Measurements from ENCODE around the gene PRKG1.

Gene PRKG1

DNA sequence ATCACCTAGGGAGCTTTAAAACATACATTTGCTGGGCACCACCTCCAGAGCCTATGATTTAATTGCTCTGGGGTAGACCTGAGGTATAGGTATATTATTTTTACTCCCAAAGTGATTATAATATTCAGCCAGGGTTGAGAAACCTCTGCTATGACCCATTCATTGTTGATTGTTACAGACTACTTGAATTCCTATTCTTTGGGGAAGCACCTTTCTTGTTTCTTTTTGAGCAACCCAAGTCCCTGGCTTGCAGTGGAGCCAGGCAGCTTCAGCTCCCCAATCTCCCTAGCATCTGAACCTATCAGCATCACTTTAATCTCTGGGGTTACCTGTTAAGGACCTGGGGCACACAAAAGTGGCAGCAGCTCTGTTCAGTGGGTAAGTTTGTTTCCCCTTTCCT lies 8.6 kb downstream of the PRKG1 start:
- H3K36me3 Mint-ChIP-seq (ENCODE audit: low read depth), result no peaks in the 10 kb centered on the region
- DNase-seq (ENCODE audit: low spot score), result no peak
- no peaks in the 10 kb centered on the region for H3K9me3 Mint-ChIP-seq
- no peaks in the 10 kb centered on the region for H3K4me1 Mint-ChIP-seq (ENCODE audit: low read depth)
- no peak overlapping the region for H3K27ac Mint-ChIP-seq
- no peak overlapping the region for H3K4me3 Mint-ChIP-seq
- no peaks in the 10 kb centered on the region for H3K27me3 Mint-ChIP-seq (ENCODE audit: low read depth)

DNA sequence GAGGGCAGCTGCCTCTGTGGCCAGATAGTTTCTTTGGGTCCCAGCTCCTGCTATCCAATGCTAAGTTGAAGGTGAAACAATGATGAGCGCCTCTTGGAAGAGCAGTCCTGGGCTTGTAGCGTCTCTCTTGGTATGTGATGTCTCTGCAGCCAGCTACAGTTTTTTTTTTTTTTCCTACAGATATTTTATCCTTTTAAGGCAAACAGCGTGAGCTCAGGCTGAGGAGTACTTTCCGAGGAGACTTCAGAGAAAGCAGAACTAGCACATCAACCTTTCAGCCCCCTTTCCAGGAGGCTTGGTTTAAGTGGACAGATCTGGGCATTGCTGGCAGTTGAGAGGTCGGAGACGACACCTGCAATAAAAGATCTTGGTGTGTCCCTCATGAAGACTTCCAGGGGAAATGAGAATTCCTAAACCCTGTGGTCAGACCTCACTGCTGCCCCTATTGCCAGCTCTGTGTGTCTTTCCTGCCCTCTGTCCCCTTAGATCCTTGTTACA lies 9.1 kb downstream of the PRKG1 start:
- Mint-ChIP-seq H3K36me3 (ENCODE audit: low read depth) (no peaks in the 10 kb centered on the region), H3K9me3 (no peaks in the 10 kb centered on the region), H3K27me3 (ENCODE audit: low read depth) (no peaks in the 10 kb centered on the region), H3K27ac (no peak overlapping the region), H3K4me1 (ENCODE audit: low read depth) (no peaks in the 10 kb centered on the region), H3K4me3 (no peak overlapping the region)
- DNase-seq (ENCODE audit: low spot score), result no peak

DNA sequence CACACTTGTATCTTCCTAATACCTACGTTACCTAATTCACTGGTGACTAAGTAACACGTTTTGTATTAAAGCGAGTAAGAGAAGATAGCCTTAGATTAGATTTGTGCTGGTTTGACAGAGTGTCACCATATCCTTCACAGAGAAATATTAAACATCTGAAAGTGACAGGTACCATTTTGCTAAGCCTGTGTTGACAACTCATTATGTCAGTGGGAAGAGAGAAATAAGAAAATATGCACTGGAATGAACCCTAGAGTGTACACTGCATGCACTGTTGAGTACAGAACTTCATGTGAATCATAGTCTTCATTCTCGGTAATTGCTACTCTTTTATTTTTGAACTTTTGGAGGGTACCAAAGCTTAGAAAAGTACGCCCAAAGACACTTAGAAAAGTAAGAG lies 10.9 kb downstream of the PRKG1 start:
- Mint-ChIP-seq H3K27ac (no peak overlapping the region), H3K36me3 (ENCODE audit: low read depth) (no peaks in the 10 kb centered on the region), H3K4me1 (ENCODE audit: low read depth) (no peaks in the 10 kb centered on the region), H3K4me3 (no peak overlapping the region), H3K27me3 (ENCODE audit: low read depth) (no peaks in the 10 kb centered on the region), H3K9me3 (no peaks in the 10 kb centered on the region)
- no peak for DNase-seq (ENCODE audit: low spot score)

GRCh38 chr10:51086710-51087109 lies 12.4 kb downstream of the PRKG1 start:
- no peak for DNase-seq (ENCODE audit: low spot score)
- Mint-ChIP-seq H3K4me3 (no peak overlapping the region), H3K36me3 (ENCODE audit: low read depth) (no peaks in the 10 kb centered on the region), H3K9me3 (no peaks in the 10 kb centered on the region), H3K27me3 (ENCODE audit: low read depth) (no peaks in the 10 kb centered on the region), H3K27ac (no peak overlapping the region), H3K4me1 (ENCODE audit: low read depth) (no peaks in the 10 kb centered on the region)

DNA sequence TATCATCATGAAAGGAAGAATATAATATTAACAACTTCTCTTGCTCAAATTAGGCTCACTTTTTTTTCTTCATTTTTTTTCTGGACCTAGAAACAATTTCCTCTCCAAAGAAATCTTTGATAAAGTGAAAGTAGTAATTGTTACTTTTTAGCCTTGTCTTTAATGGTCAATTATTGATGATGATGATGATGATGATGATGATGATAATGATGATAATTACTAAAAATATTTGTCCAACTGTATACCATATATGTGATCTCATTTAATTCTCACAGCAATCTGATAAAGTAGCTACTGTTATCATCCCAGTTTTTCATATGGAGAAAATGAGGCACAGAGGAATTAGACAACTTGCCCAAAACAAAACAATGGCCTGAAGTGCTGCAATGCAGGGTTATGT lies 12.8 kb downstream of the PRKG1 start:
- no peak overlapping the region for H3K4me3 Mint-ChIP-seq
- no peaks in the 10 kb centered on the region for H3K9me3 Mint-ChIP-seq
- no peak overlapping the region for H3K27ac Mint-ChIP-seq
- DNase-seq (ENCODE audit: low spot score), result no peak
- no peaks in the 10 kb centered on the region for H3K36me3 Mint-ChIP-seq (ENCODE audit: low read depth)
- no peaks in the 10 kb centered on the region for H3K4me1 Mint-ChIP-seq (ENCODE audit: low read depth)
- no peaks in the 10 kb centered on the region for H3K27me3 Mint-ChIP-seq (ENCODE audit: low read depth)

DNA sequence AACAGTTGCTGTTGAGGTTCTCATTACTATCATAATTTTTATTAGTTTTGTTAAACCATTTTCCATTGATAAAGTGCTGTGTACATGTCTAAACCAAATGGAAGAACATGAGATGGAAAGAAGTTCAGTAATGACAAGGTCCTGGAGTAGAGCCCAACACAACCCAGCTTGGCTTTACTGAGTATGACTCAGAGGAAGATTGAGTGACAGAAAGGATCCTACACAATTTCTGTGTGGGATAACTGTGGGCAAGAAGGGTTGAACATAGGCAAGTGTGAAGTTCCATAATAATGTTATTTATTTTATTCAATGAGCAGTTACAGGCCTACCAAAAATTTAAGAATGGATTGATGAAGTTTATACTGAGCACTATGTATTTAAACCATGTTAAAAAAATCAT lies 15.9 kb downstream of the PRKG1 start:
- DNase-seq (ENCODE audit: low spot score), result no peak
- Mint-ChIP-seq H3K9me3 (no peaks in the 10 kb centered on the region), H3K36me3 (ENCODE audit: low read depth) (no peaks in the 10 kb centered on the region), H3K27ac (no peak overlapping the region), H3K4me1 (ENCODE audit: low read depth) (no peaks in the 10 kb centered on the region), H3K4me3 (no peak overlapping the region), H3K27me3 (ENCODE audit: low read depth) (no peaks in the 10 kb centered on the region)

DNA sequence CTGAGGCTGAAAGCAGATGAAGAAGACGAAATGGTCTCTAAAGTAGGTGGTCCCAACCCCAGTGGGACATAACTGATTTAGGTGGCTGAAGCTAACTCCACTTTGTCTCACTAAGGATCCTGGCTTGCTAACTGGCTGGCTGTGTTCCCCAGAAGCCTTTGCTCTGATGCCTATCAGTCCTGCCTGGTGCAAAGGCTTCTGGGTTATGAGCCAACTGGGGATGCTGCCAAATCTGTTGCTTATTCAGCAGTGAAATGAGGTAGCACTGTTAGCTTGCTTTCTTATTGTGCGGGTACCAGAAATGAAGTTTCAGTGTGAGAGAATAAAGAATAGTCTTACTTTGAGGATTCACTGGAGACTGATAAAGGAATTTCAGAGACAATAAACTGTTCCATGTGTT lies 18.1 kb downstream of the PRKG1 start:
- DNase-seq (ENCODE audit: low spot score), result no peak
- no peaks in the 10 kb centered on the region for H3K9me3 Mint-ChIP-seq
- H3K27me3 Mint-ChIP-seq (ENCODE audit: low read depth), result no peaks in the 10 kb centered on the region
- H3K4me3 Mint-ChIP-seq, result no peak overlapping the region
- no peak overlapping the region for H3K27ac Mint-ChIP-seq
- no peaks in the 10 kb centered on the region for H3K4me1 Mint-ChIP-seq (ENCODE audit: low read depth)
- H3K36me3 Mint-ChIP-seq (ENCODE audit: low read depth), result no peaks in the 10 kb centered on the region

DNA sequence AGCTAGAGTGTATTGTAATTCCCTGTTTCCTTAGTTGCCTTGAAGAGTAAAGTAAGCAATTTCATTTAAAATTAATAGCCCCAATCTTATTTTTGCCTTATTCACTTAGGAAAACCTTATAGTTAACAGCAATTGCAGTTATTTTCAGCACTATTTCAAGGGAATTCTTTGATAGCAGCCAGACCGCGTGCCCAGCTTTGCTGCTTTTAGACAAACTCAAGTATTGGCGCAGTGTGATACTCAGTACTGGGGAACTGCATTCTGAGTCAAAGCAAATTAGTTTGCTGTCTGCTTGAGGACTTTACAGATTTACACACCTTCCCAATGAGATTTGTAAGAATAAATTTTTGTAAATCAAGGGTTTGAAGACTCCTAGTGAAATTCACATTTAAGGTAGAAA lies 21.2 kb downstream of the PRKG1 start:
- H3K4me3 Mint-ChIP-seq, result no peak overlapping the region
- H3K4me1 Mint-ChIP-seq (ENCODE audit: low read depth), result no peaks in the 10 kb centered on the region
- no peaks in the 10 kb centered on the region for H3K27me3 Mint-ChIP-seq (ENCODE audit: low read depth)
- DNase-seq (ENCODE audit: low spot score), result no peak
- H3K9me3 Mint-ChIP-seq, result no peaks in the 10 kb centered on the region
- H3K36me3 Mint-ChIP-seq (ENCODE audit: low read depth), result no peaks in the 10 kb centered on the region
- H3K27ac Mint-ChIP-seq, result no peak overlapping the region

DNA sequence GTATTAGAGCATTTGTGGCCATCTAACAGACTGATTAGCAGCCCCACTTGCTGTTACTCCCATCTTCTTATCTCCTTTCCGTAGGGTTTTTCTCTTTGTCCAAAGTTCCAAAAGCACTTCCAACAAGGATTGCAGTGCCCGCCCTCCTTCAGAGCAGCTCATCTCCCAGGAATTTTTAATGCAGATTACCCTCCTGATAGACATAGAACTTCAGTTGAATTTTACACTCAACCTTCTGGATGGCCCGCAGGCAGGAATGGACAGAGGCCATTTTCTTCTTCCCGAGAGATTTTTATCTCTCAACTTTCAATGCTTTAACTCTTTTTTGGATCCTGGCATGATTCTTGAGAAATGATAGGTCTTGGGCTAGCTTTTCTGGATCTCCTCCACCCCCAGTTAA lies 23.3 kb downstream of the PRKG1 start:
- no peak for DNase-seq (ENCODE audit: low spot score)
- Mint-ChIP-seq H3K4me1 (ENCODE audit: low read depth) (no peaks in the 10 kb centered on the region), H3K9me3 (no peaks in the 10 kb centered on the region), H3K27me3 (ENCODE audit: low read depth) (no peaks in the 10 kb centered on the region), H3K4me3 (no peak overlapping the region), H3K36me3 (ENCODE audit: low read depth) (no peaks in the 10 kb centered on the region), H3K27ac (no peak overlapping the region)

DNA sequence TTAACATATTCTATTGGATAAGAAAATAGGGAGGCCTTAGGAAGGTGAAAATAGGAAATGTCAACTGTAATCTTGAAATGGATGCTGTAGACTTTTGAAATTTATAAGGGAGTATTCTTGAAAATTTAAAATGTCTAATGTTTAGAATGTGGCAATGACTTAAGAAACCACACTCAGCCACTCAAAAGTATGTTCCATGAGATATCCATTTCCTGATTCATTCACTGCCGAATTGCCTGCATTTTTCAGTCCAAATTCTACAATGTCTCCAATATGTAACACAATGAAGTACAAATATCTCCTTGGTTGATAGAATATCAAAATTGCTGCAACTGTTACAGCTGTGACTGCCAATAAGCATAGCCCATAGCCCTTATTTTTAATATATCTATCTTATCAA lies 25.9 kb downstream of the PRKG1 start:
- Mint-ChIP-seq H3K27ac (no peak overlapping the region), H3K4me1 (ENCODE audit: low read depth) (no peaks in the 10 kb centered on the region), H3K36me3 (ENCODE audit: low read depth) (no peaks in the 10 kb centered on the region), H3K4me3 (no peak overlapping the region), H3K9me3 (no peaks in the 10 kb centered on the region), H3K27me3 (ENCODE audit: low read depth) (no peaks in the 10 kb centered on the region)
- no peak for DNase-seq (ENCODE audit: low spot score)

GRCh38 chr10:51103554-51104217 lies 29.4 kb downstream of the PRKG1 start:
- no peak overlapping the region for H3K27ac Mint-ChIP-seq
- H3K4me1 Mint-ChIP-seq (ENCODE audit: low read depth), result no peaks in the 10 kb centered on the region
- no peaks in the 10 kb centered on the region for H3K36me3 Mint-ChIP-seq (ENCODE audit: low read depth)
- no peaks in the 10 kb centered on the region for H3K27me3 Mint-ChIP-seq (ENCODE audit: low read depth)
- H3K4me3 Mint-ChIP-seq, result no peak overlapping the region
- no peaks in the 10 kb centered on the region for H3K9me3 Mint-ChIP-seq
- no peak for DNase-seq (ENCODE audit: low spot score)

GRCh38 chr10:51106311-51106945 lies 32.1 kb downstream of the PRKG1 start:
- DNase-seq (ENCODE audit: low spot score), result no peak
- Mint-ChIP-seq H3K27ac (no peak overlapping the region), H3K27me3 (ENCODE audit: low read depth) (no peaks in the 10 kb centered on the region), H3K9me3 (no peaks in the 10 kb centered on the region), H3K4me1 (ENCODE audit: low read depth) (no peaks in the 10 kb centered on the region), H3K4me3 (no peak overlapping the region), H3K36me3 (ENCODE audit: low read depth) (no peaks in the 10 kb centered on the region)

DNA sequence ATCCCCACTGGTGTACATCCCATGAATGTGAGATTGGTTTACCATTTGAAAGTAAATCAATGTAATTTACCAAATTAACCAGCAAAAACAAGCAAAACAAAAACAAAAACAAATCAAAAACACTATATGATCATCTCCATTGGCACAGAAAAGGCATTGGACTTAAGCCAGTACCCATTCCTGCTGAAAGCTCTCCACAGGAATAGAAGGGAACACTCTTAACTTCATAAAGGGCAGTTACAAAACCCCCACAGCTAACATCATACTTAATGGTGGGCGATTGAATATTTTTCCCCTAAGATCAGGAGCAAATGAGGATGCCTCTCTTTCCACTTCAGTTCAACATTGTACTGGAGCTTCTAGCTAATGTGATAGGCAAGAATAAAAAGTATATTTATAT lies 34.1 kb downstream of the PRKG1 start:
- no peaks in the 10 kb centered on the region for H3K27me3 Mint-ChIP-seq (ENCODE audit: low read depth)
- H3K27ac Mint-ChIP-seq, result no peak overlapping the region
- H3K36me3 Mint-ChIP-seq (ENCODE audit: low read depth), result no peaks in the 10 kb centered on the region
- DNase-seq (ENCODE audit: low spot score), result no peak
- no peaks in the 10 kb centered on the region for H3K9me3 Mint-ChIP-seq
- H3K4me1 Mint-ChIP-seq (ENCODE audit: low read depth), result no peaks in the 10 kb centered on the region
- no peak overlapping the region for H3K4me3 Mint-ChIP-seq

GRCh38 chr10:51109801-51110533 lies 35.7 kb downstream of the PRKG1 start:
- Mint-ChIP-seq H3K36me3 (ENCODE audit: low read depth) (no peaks in the 10 kb centered on the region), H3K4me3 (no peak overlapping the region), H3K4me1 (ENCODE audit: low read depth) (no peaks in the 10 kb centered on the region), H3K27ac (no peak overlapping the region), H3K9me3 (no peaks in the 10 kb centered on the region), H3K27me3 (ENCODE audit: low read depth) (no peaks in the 10 kb centered on the region)
- DNase-seq (ENCODE audit: low spot score), result no peak
